Measurements from ENCODE around the gene HEATR5B.

GRCh38 chr2:37096568-37096967, 12.4 kb upstream of the HEATR5B start:
- no peak for TF ChIP-seq MYC (IDR thresholded peaks at IDR 0.05; ENCODE audit: low read depth, low read length)
- TF ChIP-seq POLR2A (IDR thresholded peaks at IDR 0.05; ENCODE audit: extremely low read depth, insufficient read length) = no peak
